ENCODE measurements around the gene OGDH.
"Not testable (repeated sequence)": the region's sequence is repeated elsewhere in the genome, so short reads cannot be mapped to it uniquely, and the experiment has no call there.

The OGDH gene

GRCh38 chr7:44606341-44607140 is at the start of gene OGDH:
Gene OGDH (plus strand): TSS chr7:44606627. CDS start chr7:44624344, 17,717 bp downstream.
- DNase-seq (ENCODE audit: low read depth in 3 of 3): peak; percentile 99 to 100 (median 99)

- no peak for DNase-seq (ENCODE audit: low read depth in 3 of 3)
Observed at GRCh38 chr7:44557485-44557884, 48.9 kb upstream of the OGDH start.

GRCh38 chr7:44559485-44559884 is 46.9 kb upstream of the OGDH start:
- no peak for DNase-seq (ENCODE audit: low read depth in 3 of 3)

GRCh38 chr7:44561481-44561880 is 44.9 kb upstream of the OGDH start:
- DNase-seq (ENCODE audit: low read depth in 3 of 3): no peak

GRCh38 chr7:44561962-44562621 is 44.3 kb upstream of the OGDH start:
- DNase-seq (ENCODE audit: low read depth in 3 of 3): no peak

GRCh38 chr7:44562622-44562962 is 43.8 kb upstream of the OGDH start:
- not testable (repeated sequence) for DNase-seq (ENCODE audit: low read depth in 3 of 3)

GRCh38 chr7:44563171-44563679 is 43.2 kb upstream of the OGDH start:
- no peak for DNase-seq (ENCODE audit: low read depth in 3 of 3)

- no peak for DNase-seq (ENCODE audit: low read depth in 3 of 3)
Observed at GRCh38 chr7:44564606-44565005, 41.8 kb upstream of the OGDH start.

GRCh38 chr7:44565097-44565794 is 41.2 kb upstream of the OGDH start:
- peak in 1 of 3 donors; percentile 43 for DNase-seq (ENCODE audit: low read depth in 3 of 3)

- no peak for DNase-seq (ENCODE audit: low read depth in 3 of 3)
Observed at GRCh38 chr7:44565795-44566559, 40.5 kb upstream of the OGDH start.

- DNase-seq (ENCODE audit: low read depth in 3 of 3): no peak
Observed at GRCh38 chr7:44566680-44567079, 39.7 kb upstream of the OGDH start.

GRCh38 chr7:44567884-44568283 is 38.5 kb upstream of the OGDH start:
- no peak for DNase-seq (ENCODE audit: low read depth in 3 of 3)

GRCh38 chr7:44568771-44569560 is 37.5 kb upstream of the OGDH start:
- no peak for DNase-seq (ENCODE audit: low read depth in 3 of 3)

- no peak for DNase-seq (ENCODE audit: low read depth in 3 of 3)
Observed at GRCh38 chr7:44569959-44570358, 36.5 kb upstream of the OGDH start.

GRCh38 chr7:44572771-44573170 is 33.7 kb upstream of the OGDH start:
- no peak for DNase-seq (ENCODE audit: low read depth in 3 of 3)

- DNase-seq (ENCODE audit: low read depth in 3 of 3): peak; percentile 88 to 92 (median 89)
Observed at GRCh38 chr7:44573464-44574286, 32.8 kb upstream of the OGDH start, which contains the start of gene DDX56. Gene DDX56 (minus strand): TSS chr7:44573908. CDS start chr7:44573895, 13 bp downstream.

- DNase-seq (ENCODE audit: low read depth in 3 of 3): no peak
Observed at GRCh38 chr7:44574287-44574872, 32.0 kb upstream of the OGDH start.

- no peak for DNase-seq (ENCODE audit: low read depth in 3 of 3)
Observed at GRCh38 chr7:44575054-44575453, 31.4 kb upstream of the OGDH start.

GRCh38 chr7:44576228-44576627 is 30.2 kb upstream of the OGDH start:
- DNase-seq (ENCODE audit: low read depth in 3 of 3): no peak

All from stimulated activated CD4-positive, alpha-beta T cell treated with anti-CD3 and anti-CD28 coated beads, TNF-alpha, amount 100 ng/mL, for 48 hours (primary cell).